Measurements from ENCODE around the gene OR51S1.
"Not testable (repeated sequence)": the region's sequence is repeated elsewhere in the genome, so short reads cannot be mapped to it uniquely, and the experiment has no call there.

OR51S1 gene

GRCh38 chr11:4809246-4809645 is 39.8 kb downstream of the OR51S1 start:
- no peak overlapping the region for H3K27ac ChIP-seq (ENCODE audit: low read depth, low read length)
- no peak overlapping the region for H3K4me3 ChIP-seq (ENCODE audit: low read depth in 1 of 5, low read length in 5 of 5)
- no peaks in the 10 kb centered on the region for H3K27me3 ChIP-seq (ENCODE audit: control insufficient read depth in 5 of 5, insufficient read depth in 4 of 5, low read length in 5 of 5)
- no peaks in the 10 kb centered on the region for H3K4me1 ChIP-seq (ENCODE audit: control insufficient read depth in 5 of 5, insufficient read depth in 5 of 5, low read length in 5 of 5)
- H3K9ac ChIP-seq (ENCODE audit: low read length in 5 of 5), result no peak overlapping the region
- no peaks in the 10 kb centered on the region for H3K9me3 ChIP-seq (ENCODE audit: control insufficient read depth in 5 of 5, low read length in 5 of 5)
- no peaks in the 10 kb centered on the region for H3K36me3 ChIP-seq (ENCODE audit: control insufficient read depth in 5 of 5, insufficient read depth in 5 of 5, low read length in 5 of 5)

GRCh38 chr11:4808476-4808875 is 40.5 kb downstream of the OR51S1 start:
- H3K36me3 ChIP-seq (ENCODE audit: control insufficient read depth in 5 of 5, insufficient read depth in 5 of 5, low read length in 5 of 5), result no peaks in the 10 kb centered on the region

GRCh38 chr11:4804280-4804679 is 44.7 kb downstream of the OR51S1 start, which contains the start of gene OR52R1:
OR52R1 (minus strand) TSS chr11:4804380; CDS start chr11:4804380, 0 bp downstream.
- Histone ChIP-seq H3K36me3 (ENCODE audit: control insufficient read depth in 5 of 5, insufficient read depth in 5 of 5, low read length in 5 of 5) (no peaks in the 10 kb centered on the region), H3K9ac (ENCODE audit: low read length in 5 of 5) (no peak within 1 kb of the TSS), H3K4me1 (ENCODE audit: control insufficient read depth in 5 of 5, insufficient read depth in 5 of 5, low read length in 5 of 5) (peaks cover 0 to 3% (median 0%) of the 10 kb centered on the region in 5 donors), H3K27ac (ENCODE audit: low read depth, low read length) (no peak within 1 kb of the TSS), H3K9me3 (ENCODE audit: control insufficient read depth in 5 of 5, low read length in 5 of 5) (no peaks in the 10 kb centered on the region), H3K27me3 (ENCODE audit: control insufficient read depth in 5 of 5, insufficient read depth in 4 of 5, low read length in 5 of 5) (no peaks in the 10 kb centered on the region), H3K4me3 (ENCODE audit: low read depth in 1 of 5, low read length in 5 of 5) (no peak within 1 kb of the TSS)

More at GRCh38 chr11:4808476-4808875, 40.5 kb downstream of the OR51S1 start:
- no peaks in the 10 kb centered on the region for H3K4me1 ChIP-seq (ENCODE audit: control insufficient read depth in 5 of 5, insufficient read depth in 5 of 5, low read length in 5 of 5)
- no peak overlapping the region for H3K4me3 ChIP-seq (ENCODE audit: low read depth in 1 of 5, low read length in 5 of 5)
- H3K9ac ChIP-seq (ENCODE audit: low read length in 5 of 5), result no peak overlapping the region
- no peaks in the 10 kb centered on the region for H3K27me3 ChIP-seq (ENCODE audit: control insufficient read depth in 5 of 5, insufficient read depth in 4 of 5, low read length in 5 of 5)
- no peak overlapping the region for H3K27ac ChIP-seq (ENCODE audit: low read depth, low read length)
- no peaks in the 10 kb centered on the region for H3K9me3 ChIP-seq (ENCODE audit: control insufficient read depth in 5 of 5, low read length in 5 of 5)

GRCh38 chr11:4801316-4801715 is 47.7 kb downstream of the OR51S1 start:
- not testable (repeated sequence) for H3K9ac ChIP-seq (ENCODE audit: low read length in 5 of 5); H3K4me3 ChIP-seq (ENCODE audit: low read depth in 1 of 5, low read length in 5 of 5); H3K27ac ChIP-seq (ENCODE audit: low read depth, low read length); H3K27me3 ChIP-seq (ENCODE audit: control insufficient read depth in 5 of 5, insufficient read depth in 4 of 5, low read length in 5 of 5); H3K9me3 ChIP-seq (ENCODE audit: control insufficient read depth in 5 of 5, low read length in 5 of 5); H3K36me3 ChIP-seq (ENCODE audit: control insufficient read depth in 5 of 5, insufficient read depth in 5 of 5, low read length in 5 of 5); H3K4me1 ChIP-seq (ENCODE audit: control insufficient read depth in 5 of 5, insufficient read depth in 5 of 5, low read length in 5 of 5)

- H3K27ac ChIP-seq (ENCODE audit: low read depth, low read length), result no peak overlapping the region
- H3K4me1 ChIP-seq (ENCODE audit: control insufficient read depth in 5 of 5, insufficient read depth in 5 of 5, low read length in 5 of 5), result peaks cover 0 to 3% (median 0%) of the 10 kb centered on the region in 5 donors
Measured at GRCh38 chr11:4798427-4799183, 50.4 kb downstream of the OR51S1 start.

More at GRCh38 chr11:4798427-4799183, 50.4 kb downstream of the OR51S1 start:
- Histone ChIP-seq H3K9ac (ENCODE audit: low read length in 5 of 5) (no peak overlapping the region), H3K36me3 (ENCODE audit: control insufficient read depth in 5 of 5, insufficient read depth in 5 of 5, low read length in 5 of 5) (no peaks in the 10 kb centered on the region), H3K27me3 (ENCODE audit: control insufficient read depth in 5 of 5, insufficient read depth in 4 of 5, low read length in 5 of 5) (no peaks in the 10 kb centered on the region), H3K9me3 (ENCODE audit: control insufficient read depth in 5 of 5, low read length in 5 of 5) (no peaks in the 10 kb centered on the region), H3K4me3 (ENCODE audit: low read depth in 1 of 5, low read length in 5 of 5) (no peak overlapping the region)
